Measurements from ENCODE around the gene CSH1.
"Not testable (repeated sequence)": the region's sequence is repeated elsewhere in the genome, so short reads cannot be mapped to it uniquely, and the experiment has no call there.

The CSH1 gene

DNA sequence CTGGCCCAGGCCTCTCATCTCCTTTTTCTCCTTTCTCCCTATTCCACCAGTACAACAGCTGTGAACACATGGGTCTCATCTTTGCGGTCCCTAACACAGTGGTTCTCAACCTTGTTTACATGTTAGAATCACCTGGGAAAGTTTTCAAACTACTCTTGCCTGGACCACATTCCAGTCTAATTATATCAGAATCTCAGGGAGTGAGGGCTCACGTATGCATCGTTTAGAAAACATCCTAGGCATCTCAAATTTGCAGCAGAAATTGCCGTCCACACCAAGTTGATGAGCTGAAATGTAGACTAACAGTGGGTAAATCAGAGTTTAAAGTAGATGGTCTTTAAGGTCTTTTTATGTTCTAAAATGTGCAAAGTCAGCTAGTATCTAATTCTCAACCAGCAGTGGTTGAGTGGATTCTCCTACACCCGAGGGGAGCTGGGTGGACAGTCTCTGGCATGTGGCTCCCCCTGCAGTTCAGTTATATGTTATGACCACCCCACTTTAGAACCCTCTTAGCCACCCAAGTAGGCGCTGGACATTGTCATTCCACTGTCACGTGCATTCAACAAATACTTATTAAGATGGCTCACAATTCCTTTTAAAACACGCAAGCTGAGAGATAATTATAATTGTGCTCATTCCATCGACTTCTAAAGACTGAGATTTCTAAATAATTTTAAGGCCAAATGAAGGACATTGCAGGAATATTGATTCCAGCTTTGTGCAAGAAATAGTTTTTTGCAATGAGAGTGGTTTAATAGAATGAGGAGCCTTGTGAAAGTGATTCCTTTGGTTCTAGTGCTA lies 26.7 kb downstream of the CSH1 start:
- not testable (repeated sequence) for DNase-seq (ENCODE audit: low spot score)

DNA sequence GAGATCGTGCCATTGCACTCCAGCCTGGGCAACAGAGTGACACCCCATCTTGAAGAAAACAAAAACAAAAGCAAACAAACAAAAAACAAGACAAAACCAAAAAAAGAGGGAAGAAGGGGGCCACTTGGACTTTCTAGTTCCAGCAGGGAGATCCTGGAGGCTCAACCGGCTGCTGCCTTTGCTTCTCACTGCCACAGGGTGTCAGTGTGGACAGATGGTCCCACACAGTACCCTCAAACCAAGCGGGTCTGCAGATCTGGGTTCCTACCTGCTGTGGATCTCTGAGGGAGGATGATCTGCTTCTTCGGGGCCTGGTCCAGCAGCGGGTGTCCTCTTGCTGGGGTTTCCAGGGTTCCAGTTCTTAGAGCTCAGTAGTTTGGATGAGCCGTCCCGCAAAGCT lies 29.7 kb downstream of the CSH1 start:
- DNase-seq (ENCODE audit: low spot score), result not testable (repeated sequence)

DNA sequence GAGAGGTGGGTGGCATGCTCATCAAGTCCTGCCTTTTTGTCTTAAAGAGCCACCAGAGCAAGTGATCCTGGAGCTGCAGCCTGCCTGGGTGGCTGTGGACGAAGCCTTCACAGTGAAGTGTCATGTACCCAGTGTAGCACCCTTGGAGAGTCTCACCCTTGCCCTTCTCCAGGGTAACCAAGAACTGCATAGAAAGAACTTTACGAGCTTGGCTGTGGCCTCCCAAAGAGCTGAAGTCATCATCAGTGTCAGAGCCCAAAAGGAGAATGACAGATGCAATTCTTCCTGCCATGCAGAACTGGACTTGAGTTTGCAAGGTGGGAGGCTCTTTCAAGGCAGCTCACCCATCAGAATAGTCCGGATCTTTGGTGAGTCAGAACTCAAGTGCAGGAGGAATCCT lies 37.1 kb downstream of the CSH1 start:
- no peak for DNase-seq (ENCODE audit: low spot score)

DNA sequence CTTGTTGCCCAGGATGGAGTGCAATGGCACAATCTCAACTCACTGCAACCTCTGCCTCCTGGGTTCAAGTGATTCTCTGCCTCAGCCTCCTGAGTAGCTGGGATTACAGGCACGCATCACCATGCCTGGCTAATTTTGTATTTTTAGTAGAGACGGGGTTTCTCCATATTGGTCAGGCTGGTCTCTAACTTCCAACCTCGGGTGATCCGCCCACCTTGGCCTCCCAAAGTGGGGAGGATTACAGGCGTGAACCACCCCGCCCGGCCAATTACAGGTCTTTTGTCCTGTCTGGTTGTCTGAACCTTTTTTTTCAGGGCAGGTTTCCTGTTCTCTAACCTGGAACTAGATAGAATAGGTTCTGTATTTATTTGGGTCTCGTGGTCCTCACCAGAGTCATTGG lies 39.9 kb downstream of the CSH1 start:
- DNase-seq (ENCODE audit: low spot score), result not testable (repeated sequence)

DNA sequence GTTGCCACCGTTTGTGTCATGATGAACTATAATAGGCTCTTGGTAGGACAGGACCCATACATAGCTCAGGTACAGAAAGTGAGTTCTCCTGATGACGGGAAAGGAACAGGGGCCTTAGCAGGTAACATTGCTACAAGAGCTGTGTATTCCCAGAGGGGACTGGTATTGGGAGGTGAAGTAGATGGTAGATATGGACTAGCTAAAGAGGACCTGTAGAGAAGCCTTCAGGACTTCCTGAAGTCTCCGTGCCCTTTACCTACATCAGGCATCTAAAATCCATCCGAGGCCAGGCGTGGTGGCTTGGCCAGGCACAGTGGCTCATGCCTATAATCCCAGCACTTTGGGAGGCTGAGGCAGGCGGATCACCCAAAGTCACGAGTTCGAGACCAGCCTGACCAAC lies 41.2 kb downstream of the CSH1 start:
- no peak for DNase-seq (ENCODE audit: low spot score)

DNA sequence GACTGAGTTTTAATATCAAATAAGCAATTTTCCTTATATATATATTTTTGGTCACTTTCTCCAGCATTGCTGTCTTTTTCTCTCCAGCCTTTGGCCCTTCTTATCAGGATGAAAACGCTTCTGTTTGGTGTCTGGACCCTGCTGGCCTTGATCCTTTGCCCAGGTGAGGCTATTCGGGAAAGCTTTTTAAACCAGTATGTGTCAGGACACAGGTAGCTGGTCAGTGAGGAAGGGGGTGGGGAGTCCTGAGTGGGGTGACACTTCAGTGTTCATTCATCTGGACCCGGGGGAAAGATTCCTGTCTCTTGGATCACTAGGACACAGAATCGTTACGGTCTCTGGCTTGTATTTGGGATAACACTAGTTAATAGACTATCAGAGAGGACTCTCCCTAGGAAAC lies 41.7 kb downstream of the CSH1 start:
- no peak for DNase-seq (ENCODE audit: low spot score)

DNA sequence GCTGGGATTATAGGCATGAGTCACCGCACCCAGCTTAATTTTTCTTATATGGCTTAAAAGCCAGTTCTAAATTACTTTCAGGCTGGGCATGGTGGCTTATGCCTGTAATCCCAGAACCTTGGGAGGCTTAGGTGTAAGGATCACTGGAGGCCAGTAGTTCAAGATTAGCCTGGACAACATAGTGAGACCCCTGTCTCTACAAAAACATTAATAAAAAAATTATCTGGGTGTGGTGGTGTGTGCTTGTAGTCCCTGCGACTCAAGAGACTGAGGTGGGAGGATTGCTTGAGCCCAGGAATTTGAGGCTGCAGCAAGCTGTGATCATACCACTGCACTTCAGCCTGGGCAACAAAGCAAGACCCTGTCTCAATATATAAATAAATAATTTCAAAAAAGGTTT lies 43.1 kb downstream of the CSH1 start:
- no peak for DNase-seq (ENCODE audit: low spot score)

DNA sequence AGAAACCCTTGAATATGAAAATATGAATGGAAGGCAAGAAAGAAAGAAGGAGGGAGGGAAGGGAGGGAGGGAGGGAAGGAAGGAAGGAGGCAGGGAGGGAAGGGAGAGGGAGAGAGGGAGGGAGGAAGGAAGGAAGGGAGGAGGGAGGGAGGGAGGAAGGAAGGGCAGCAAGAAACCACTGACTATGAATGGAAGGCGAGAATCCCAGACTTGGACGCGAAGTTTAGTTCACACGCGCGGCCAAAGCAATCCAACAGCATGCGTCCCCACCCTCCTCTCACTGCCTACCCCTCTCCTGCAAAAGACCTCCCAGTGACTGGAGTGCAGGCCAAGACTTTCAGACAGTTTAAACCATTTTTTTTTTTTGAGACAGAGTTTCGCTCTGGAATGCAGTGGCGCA lies 46.0 kb downstream of the CSH1 start:
- no peak for DNase-seq (ENCODE audit: low spot score)

DNA sequence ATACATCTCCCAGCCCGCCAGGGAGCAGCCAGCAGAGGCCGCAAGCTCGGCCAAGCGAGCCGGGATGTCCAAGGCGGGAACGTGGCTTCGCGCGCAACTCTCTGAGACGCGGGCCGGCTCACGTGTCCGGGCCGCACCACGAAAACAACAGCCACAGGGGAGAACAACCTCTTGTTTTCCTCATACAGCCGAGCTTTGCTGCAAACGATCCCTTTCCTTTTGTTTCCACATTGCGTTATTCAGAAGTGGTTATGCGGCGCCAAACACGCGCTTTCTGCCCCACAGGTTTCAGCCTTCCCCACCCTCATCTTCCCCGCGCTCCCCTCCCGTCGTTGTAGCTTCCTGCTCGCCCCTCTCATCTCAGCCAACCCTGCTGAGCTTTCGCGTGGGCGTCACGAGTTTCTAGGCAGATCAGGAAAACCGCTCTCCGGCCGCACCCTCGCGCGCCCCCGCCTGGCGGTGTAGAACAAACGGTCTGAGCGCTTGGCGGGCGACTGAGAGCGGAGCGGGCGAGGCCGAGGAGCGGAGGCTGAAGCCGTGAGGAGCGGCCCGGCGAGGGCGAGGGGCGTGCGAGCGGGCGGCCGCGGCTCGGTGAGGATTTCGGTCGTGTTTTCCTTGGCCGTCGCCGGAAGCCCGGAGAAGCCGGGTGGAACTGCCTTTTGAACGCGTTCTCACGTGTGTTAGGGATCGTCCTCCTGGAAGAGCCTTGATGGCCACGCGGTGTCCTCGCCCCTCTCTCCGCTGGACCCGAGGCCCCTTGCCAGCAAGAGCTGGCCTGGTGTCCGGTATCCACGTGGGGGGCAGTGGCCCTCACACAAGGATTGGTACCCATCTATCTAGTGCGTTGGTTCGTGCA lies 47.3 kb downstream of the CSH1 start:
- no peak for DNase-seq (ENCODE audit: low spot score)

DNA sequence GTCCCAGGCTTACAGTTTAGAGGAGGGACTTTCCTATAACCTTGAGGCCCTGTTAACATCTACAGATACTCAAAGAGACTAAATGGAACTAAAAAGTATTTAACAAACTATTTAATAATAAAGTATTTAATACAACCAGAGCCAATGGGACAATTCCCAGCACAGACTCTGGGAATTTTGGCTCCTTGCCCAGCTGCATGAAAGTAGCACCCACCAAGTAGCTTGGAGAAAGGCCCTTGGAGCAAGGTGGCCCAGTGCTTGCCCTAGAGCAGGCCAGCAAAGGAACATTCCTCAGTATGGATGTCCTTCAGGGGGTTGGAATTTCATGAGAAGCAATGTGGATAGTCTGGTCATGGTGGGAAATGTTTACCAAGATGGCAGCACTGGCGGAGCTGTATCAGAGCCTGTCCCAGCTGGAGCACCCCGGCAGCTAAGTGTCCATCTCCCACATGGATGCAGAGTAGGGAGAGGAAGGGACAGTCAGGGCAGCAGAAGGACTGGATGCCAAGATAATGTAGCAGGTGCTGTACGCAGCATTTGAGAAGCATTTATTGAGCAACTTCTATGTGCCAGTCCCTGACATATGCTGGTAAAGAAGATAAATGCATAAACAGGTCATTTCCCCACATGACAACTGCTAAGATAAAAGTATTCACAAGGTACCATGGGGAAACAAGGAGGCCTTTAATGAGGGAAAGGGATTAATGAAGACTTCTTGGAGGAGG lies 48.7 kb downstream of the CSH1 start:
- no peak for DNase-seq (ENCODE audit: low spot score)

DNA sequence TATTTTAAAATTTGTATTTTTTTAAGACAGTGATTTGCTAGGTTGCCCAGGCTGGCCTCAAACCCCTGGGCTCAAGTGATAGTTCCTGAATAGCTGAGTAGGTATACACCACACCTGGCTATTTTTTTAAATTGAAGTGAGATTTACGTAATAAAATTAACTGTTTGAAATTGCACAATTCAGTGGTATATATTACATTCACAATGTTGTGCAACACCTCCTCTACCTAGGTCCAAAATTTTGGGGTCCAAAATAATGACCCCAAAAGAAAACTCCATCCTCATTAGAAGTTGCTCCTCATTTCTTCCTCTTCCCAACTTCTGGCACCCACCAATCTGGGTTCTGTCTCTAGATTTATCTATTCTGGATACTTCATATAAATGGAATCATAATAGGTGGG lies 50.9 kb downstream of the CSH1 start:
- DNase-seq (ENCODE audit: low spot score), result no peak
